ENCODE measurements around the gene MEF2B. TPM values are rescaled to one million over a fixed set of nuclear protein-coding genes. Genes with fewer than 3 reads are reported as not detected.
"Not testable (repeated sequence)": the region's sequence is repeated elsewhere in the genome, so short reads cannot be mapped to it uniquely, and the experiment has no call there.

MEF2B gene
- total RNA-seq, 6 experiments from 2014 or later, result 0.24 to 2.1 (median 0.97) TPM; not detected in 2

DNA sequence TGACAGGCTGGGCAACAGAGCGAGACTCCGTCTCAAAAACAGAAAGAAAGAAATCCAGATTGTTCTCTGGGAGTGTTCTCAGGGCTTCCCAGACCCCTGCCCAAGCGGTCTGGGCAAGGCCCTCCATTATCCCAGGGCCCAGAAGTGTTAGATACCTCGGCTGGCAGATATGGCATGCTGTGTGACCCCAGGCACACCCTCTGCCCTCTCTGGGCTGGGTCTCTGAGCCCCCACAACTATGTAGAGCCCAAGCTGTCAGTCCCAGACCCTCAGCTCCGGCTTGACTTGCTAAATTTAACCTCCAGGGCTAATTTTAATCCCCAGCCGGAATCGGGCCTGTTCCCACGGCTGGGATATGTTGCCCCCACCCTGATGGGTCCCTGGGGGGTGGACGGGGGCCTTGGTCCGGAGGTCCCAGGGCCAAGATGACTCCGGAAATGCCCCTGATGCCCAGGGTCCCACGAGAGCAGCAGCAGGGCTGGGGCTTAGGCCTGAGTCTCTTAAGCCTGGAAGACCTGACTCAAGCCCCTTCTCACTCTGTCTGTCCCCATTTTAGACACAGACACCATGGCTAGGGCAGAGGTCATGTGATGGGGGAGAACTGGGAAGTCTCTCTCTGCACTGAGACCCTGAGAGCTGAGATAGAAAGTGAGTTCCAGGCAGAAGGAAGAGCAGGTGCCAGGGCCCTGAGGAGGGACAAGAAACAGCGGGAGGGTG lies 17.2 kb downstream of the MEF2B start:
- H3K4me3 ChIP-seq, result no peak overlapping the region
- no peaks in the 10 kb centered on the region for H3K27me3 ChIP-seq
- no peaks in the 10 kb centered on the region for H3K4me1 ChIP-seq
- no peaks in the 10 kb centered on the region for H3K9me3 ChIP-seq
- no peak for ATAC-seq
- 95% methylated on average over 4 of the region's 13 CpGs for WGBS (ENCODE audit: insufficient coverage, low coverage, low lambda C conversion rate, missing lambda C conversion rate)
- TF ChIP-seq, protein P1, sequence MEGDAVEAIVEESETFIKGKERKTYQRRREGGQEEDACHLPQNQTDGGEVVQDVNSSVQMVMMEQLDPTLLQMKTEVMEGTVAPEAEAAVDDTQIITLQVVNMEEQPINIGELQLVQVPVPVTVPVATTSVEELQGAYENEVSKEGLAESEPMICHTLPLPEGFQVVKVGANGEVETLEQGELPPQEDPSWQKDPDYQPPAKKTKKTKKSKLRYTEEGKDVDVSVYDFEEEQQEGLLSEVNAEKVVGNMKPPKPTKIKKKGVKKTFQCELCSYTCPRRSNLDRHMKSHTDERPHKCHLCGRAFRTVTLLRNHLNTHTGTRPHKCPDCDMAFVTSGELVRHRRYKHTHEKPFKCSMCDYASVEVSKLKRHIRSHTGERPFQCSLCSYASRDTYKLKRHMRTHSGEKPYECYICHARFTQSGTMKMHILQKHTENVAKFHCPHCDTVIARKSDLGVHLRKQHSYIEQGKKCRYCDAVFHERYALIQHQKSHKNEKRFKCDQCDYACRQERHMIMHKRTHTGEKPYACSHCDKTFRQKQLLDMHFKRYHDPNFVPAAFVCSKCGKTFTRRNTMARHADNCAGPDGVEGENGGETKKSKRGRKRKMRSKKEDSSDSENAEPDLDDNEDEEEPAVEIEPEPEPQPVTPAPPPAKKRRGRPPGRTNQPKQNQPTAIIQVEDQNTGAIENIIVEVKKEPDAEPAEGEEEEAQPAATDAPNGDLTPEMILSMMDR (IDR thresholded peaks at IDR 0.05), result no peak
- no peak for TF ChIP-seq POLR2A (IDR thresholded peaks at IDR 0.05)
- intact Hi-C loops (cut with DNase I), result no loop called here
- no peaks in the 10 kb centered on the region for H3K36me3 ChIP-seq
- DNase-seq, result no peak
- H3K27ac ChIP-seq, result no peak overlapping the region

DNA sequence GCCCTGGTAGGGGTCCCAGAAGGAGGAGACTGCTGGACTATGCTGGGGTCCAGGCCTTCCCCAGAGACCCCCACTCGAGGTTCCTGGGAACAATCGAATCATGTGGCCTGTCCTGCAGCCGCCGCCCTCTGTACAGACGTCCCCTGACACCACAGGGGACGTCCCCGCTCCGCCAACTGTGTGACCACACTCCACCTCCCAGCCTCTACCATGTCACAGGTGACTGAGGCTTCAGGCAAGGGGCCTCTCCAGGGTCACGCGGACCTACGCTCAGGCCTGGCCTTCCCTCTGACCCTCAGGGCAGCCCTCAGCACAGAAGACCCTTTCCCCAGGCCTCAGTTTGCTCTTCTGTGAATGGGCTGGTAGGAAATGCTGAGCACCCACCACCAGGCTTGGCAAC lies 18.6 kb downstream of the MEF2B start:
- WGBS (ENCODE audit: insufficient coverage, low coverage, low lambda C conversion rate, missing lambda C conversion rate), result no CpG with 5 or more reads among the region's 11 CpGs
- Histone ChIP-seq H3K27me3 (no peaks in the 10 kb centered on the region), H3K4me3 (no peak overlapping the region), H3K27ac (no peak overlapping the region), H3K36me3 (no peaks in the 10 kb centered on the region), H3K9me3 (no peaks in the 10 kb centered on the region), H3K4me1 (no peaks in the 10 kb centered on the region)
- no peak for DNase-seq
- intact Hi-C loops (cut with DNase I), result no loop called here
- TF ChIP-seq, protein P1 (IDR thresholded peaks at IDR 0.05), result no peak
- TF ChIP-seq POLR2A (IDR thresholded peaks at IDR 0.05), result no peak
- no peak for ATAC-seq

DNA sequence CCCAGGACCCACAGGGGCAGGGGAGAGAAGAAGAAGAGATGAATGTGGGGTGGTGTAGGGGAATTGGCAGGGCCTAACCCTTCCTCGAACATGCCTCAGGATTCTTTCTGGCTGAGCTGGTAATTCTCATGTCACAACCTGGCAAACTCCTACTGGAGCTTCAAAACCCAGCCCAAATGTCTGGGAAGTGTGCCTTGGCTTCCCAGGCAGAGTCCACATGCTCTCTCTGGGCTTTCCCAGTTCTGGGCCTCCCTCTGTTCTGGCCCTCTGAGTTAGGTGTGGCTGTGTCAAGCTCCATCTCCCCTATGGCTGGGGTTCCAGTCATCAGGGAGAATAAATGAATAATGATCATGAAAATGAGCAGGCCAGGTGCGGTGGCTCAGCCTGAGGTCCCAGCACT lies 20.6 kb downstream of the MEF2B start:
- Histone ChIP-seq H3K4me1 (no peaks in the 10 kb centered on the region), H3K27ac (no peak overlapping the region), H3K4me3 (no peak overlapping the region), H3K36me3 (no peaks in the 10 kb centered on the region), H3K27me3 (no peaks in the 10 kb centered on the region), H3K9me3 (no peaks in the 10 kb centered on the region)
- TF ChIP-seq POLR2A (IDR thresholded peaks at IDR 0.05), result no peak
- TF ChIP-seq, protein P1 (IDR thresholded peaks at IDR 0.05), result no peak
- no peak for ATAC-seq
- intact Hi-C loops (cut with DNase I), result no loop called here
- no peak for DNase-seq
- 75% methylated on average over 1 of the region's 2 CpGs for WGBS (ENCODE audit: insufficient coverage, low coverage, low lambda C conversion rate, missing lambda C conversion rate)

DNA sequence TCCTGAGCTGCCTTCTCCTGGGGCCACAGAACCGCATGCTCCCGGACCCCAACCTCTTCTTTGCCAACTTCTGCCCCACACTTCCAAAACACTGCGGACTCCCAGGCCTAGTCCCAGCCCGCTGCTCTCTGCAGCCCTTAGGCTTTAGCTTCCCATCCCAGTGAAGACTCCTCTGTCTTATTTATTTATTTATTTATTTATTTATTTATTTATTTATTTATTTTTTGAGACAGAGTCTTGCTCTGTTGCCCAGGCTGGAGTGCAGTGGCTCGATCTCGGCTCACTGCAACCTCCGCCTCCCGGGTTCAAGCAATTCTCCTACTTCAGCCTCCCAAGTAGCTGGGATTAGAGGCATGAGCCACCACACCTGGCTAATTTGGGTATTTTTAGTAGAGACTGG lies 21.6 kb downstream of the MEF2B start:
- ATAC-seq; H3K4me3 ChIP-seq; H3K27ac ChIP-seq; H3K36me3 ChIP-seq; H3K9me3 ChIP-seq; H3K4me1 ChIP-seq; DNase-seq; H3K27me3 ChIP-seq; intact Hi-C loops (cut with DNase I): not testable (repeated sequence)
- 86% methylated on average over 6 of the region's 8 CpGs for WGBS (ENCODE audit: insufficient coverage, low coverage, low lambda C conversion rate, missing lambda C conversion rate)

DNA sequence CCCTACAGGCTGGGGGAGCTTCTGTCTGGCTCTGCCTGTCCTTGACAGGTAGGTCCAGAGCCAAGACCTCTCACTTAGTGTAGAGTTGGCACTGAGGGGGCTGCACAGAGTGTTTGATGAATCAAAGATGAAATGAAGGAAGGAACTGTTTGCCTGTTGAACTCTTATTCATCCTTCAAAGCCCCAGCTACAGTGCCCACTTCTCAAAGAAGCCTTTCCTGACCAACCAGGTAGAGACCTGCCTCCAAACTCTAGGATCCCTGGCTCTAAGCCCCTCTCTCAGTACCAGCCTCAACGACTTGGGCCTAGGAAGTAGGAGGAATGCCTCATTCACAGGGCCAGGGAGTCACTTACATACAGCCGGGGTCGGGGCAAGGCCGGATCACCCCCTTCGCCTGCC lies 22.7 kb downstream of the MEF2B start:
- intact Hi-C loops (cut with DNase I), result no loop called here
- H3K27me3 ChIP-seq, result no peaks in the 10 kb centered on the region
- no peaks in the 10 kb centered on the region for H3K9me3 ChIP-seq
- no peak for ATAC-seq
- no peak for TF ChIP-seq POLR2A (IDR thresholded peaks at IDR 0.05)
- TF ChIP-seq, protein P1 (IDR thresholded peaks at IDR 0.05), result no peak
- no peak overlapping the region for H3K27ac ChIP-seq
- H3K4me3 ChIP-seq, result no peak overlapping the region
- H3K36me3 ChIP-seq, result no peaks in the 10 kb centered on the region
- DNase-seq, result no peak
- no peaks in the 10 kb centered on the region for H3K4me1 ChIP-seq
- WGBS (ENCODE audit: insufficient coverage, low coverage, low lambda C conversion rate, missing lambda C conversion rate), result no CpG with 5 or more reads among the region's 5 CpGs

All from right lobe of liver (tissue), 6 donors.